GM19324 (cell line): ENCODE measurements around the gene L1TD1.
"Not testable (repeated sequence)": the region's sequence is repeated elsewhere in the genome, so short reads cannot be mapped to it uniquely, and the experiment has no call there.

Source experiments
- ATAC-seq: cut with Tn5 transposase; IDR thresholded peaks from one replicate; pipeline ENCODE4 v1.9.1; 2021; ENCODE audit warnings: mild to moderate bottlenecking, moderate library complexity; ENCODE audit not compliant: unreplicated experiment, low FRiP score

The L1TD1 gene, protein sequence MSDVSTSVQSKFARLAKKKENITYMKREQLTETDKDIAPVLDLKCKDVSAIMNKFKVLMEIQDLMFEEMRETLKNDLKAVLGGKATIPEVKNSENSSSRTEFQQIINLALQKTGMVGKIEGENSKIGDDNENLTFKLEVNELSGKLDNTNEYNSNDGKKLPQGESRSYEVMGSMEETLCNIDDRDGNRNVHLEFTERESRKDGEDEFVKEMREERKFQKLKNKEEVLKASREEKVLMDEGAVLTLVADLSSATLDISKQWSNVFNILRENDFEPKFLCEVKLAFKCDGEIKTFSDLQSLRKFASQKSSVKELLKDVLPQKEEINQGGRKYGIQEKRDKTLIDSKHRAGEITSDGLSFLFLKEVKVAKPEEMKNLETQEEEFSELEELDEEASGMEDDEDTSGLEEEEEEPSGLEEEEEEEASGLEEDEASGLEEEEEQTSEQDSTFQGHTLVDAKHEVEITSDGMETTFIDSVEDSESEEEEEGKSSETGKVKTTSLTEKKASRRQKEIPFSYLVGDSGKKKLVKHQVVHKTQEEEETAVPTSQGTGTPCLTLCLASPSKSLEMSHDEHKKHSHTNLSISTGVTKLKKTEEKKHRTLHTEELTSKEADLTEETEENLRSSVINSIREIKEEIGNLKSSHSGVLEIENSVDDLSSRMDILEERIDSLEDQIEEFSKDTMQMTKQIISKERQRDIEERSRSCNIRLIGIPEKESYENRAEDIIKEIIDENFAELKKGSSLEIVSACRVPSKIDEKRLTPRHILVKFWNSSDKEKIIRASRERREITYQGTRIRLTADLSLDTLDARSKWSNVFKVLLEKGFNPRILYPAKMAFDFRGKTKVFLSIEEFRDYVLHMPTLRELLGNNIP

GRCh38 chr1:62194651-62195544 is at the start of gene L1TD1:
Gene L1TD1 (plus strand): TSS chr1:62194849. CDS start chr1:62206629, 11,780 bp downstream.
- ATAC-seq = no peak

- ATAC-seq = no peak
Observed at GRCh38 chr1:62159940-62160348, 34.7 kb upstream of the L1TD1 start.

GRCh38 chr1:62161711-62162110 is 32.9 kb upstream of the L1TD1 start:
- ATAC-seq = no peak

DNA sequence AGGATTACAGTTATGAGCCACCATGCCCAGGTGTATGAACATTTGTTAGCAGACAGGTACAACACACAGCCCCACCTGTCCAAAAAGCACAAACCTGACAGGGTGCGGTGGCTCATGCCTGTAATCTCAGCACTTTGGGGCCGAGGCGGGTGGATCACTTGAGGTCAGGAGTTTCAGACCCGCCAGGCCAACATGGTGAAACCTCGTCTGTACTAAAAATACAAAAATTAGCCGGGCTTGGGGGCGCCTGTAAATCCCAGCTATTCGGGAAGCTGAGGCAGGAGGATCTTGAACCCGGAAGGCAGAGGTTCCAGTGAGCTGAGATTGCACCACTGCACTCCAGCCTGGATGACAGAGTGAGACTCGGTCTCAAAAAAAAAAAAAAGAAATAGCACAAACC is 24.3 kb upstream of the L1TD1 start:
- not testable (repeated sequence) for ATAC-seq

GRCh38 chr1:62175568-62176179 is 19.0 kb upstream of the L1TD1 start:
- no peak for ATAC-seq

GRCh38 chr1:62176597-62177312 is 17.9 kb upstream of the L1TD1 start:
- no peak for ATAC-seq

GRCh38 chr1:62177621-62178020 is 17.0 kb upstream of the L1TD1 start:
- ATAC-seq = no peak

DNA sequence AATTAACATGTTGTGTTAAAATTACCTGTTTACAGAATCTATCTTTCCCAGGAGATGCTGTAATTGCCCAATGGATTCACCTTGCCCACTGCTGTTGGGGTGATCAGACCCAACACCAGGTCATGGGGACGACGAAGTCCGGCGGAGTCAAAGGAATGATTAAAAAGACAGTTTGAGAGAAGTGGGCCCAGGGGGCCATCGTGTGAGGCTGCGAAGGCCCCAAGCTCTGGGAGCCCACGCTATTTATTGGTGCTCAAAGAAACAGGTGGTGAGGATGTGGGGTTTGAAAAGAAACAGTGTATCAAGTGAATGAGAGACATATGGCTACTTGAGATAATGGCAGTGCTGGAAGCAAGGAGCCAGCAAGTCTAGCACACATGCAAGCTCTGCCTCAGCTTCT is 16.3 kb upstream of the L1TD1 start:
- no peak for ATAC-seq

DNA sequence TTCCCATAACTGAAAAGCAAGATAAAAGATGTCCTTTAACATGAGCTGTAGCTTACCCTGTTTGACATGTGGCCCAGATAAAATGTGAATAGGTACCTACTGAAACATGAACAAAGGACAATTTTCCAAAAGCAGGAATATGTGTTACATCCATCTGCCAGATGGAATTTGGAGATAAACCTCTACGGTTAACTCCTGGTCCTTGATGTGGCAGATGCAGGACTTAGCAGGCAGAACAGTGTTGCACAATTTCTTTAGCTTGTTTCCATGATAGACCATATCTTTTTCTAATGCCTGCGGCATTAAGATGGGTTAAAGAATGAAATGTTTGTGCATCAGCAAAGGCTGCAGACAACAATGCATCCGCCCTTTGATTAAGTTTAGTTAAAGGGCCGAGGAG is 14.6 kb upstream of the L1TD1 start:
- not testable (repeated sequence) for ATAC-seq

- no peak for ATAC-seq
Observed at GRCh38 chr1:62180639-62181038, 14.0 kb upstream of the L1TD1 start.

- no peak for ATAC-seq
Observed at GRCh38 chr1:62181532-62181931, 13.1 kb upstream of the L1TD1 start.

- not testable (repeated sequence) for ATAC-seq
Observed at GRCh38 chr1:62182157-62182556, 12.5 kb upstream of the L1TD1 start.

GRCh38 chr1:62183164-62184020 is 11.3 kb upstream of the L1TD1 start:
- ATAC-seq = not testable (repeated sequence)

DNA sequence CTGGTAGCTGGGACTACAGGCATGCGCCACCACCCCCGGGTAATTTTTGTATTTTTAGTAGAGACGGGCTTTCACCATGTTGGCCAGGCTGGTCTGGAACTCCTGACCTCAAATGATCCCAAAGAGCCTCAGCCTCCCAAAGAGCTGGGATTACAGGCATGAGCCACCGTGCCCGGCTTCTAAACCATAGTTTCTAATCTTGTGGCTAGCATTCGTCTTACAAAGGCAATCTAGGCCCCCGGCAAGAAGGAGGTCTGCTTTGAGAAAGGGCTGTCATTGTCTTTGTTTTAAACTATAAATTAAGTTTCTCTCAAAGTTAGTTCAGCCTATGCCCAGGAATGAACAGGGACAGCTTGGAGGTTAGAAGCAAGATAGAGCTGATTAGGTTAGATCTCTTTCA is 10.3 kb upstream of the L1TD1 start:
- no peak for ATAC-seq

GRCh38 chr1:62185233-62185632 is 9.4 kb upstream of the L1TD1 start:
- not testable (repeated sequence) for ATAC-seq

- no peak for ATAC-seq
Observed at GRCh38 chr1:62185677-62186076, 9.0 kb upstream of the L1TD1 start.

GRCh38 chr1:62187548-62187947 is 7.1 kb upstream of the L1TD1 start:
- no peak for ATAC-seq

GRCh38 chr1:62188111-62188510 is 6.5 kb upstream of the L1TD1 start:
- no peak for ATAC-seq
